UCSD-AML1 (cell line): ENCODE measurements around the gene RHCG.
"Not testable (repeated sequence)": the region's sequence is repeated elsewhere in the genome, so short reads cannot be mapped to it uniquely, and the experiment has no call there.

Experiments
- DNase-seq: peaks from one replicate; lab custom pipeline; 2025; ENCODE audit not compliant: unreplicated experiment; lab: John Stamatoyannopoulos, UW

Gene RHCG

DNA sequence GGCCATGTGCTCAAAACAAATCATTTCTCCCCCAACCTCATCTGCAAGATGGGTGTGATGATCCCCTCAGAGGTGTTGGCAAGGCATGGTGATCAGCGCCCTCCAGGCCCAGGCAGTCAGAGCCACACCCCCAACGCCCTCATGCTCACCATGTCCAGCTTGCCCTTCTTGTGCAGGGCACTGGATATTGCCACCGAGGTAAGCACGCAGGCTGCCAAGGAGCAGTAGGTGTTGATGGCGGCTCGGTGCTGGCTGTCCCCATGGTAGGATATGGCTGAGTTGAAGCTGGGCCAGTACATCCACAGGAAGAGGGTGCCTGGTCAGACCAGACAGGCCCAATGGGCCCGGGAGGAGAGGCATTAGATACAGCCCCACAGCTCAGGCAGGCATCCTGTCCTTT, 17.2 kb downstream of the RHCG start:
- DNase-seq: no peak

DNA sequence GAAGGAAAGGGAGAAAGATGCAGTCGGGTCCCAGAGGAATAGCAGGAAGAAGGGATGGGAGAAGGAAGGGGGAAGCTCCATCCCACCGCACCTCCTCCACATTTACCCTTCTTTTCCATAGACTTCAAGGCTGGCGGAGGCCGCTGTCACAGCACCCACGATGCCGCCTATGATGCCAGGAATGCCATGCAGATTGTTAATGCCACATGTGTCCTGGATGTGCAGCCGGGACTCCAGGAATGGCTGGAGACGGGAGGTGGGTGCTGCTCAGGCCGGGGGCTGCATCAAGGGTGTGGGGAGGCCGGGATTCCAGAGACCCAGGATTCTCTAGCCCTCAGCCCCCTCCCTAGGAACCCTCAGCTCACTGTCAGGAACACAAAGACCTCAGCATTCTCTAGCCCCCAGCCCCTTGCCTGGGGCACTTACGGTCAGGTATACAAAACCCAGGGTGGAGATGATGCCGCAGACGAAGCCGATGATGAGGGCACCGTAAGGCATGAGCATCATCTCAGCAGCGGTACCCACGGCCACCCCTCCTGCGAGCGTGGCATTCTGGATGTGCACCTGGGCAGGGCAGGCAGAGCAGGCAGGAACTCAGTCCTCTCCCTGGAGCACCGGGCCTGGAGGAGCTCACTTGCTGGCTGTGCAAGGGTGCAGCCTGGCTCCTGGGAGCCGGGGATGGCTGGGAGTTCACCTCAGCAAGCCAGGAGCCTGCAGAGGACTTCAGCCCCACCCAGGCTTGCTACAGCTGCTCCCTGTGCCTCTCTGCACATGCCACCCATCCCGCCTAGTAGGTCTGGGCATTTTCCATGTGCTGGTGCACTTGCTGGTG, 18.8 kb downstream of the RHCG start:
- DNase-seq: no peak

DNA sequence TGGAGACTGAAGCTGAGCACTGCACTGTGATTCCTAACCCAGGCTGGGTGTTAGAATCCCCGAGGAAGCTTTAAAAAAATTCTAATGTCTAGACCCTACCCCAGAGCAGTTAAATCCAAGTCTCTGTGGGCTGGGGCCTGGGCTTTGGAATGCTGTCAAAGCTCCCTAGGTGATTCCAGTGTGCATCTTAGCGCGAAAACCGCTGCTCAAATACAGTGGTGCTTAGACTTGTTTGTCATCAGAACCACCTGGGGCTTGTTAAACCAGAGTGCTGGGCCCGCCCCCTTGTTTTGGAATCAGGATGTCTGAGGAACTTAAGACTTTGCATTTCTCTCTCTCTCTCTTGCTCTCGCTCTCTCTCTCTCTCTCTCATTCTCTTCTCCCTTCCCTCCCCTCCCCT, 20.7 kb downstream of the RHCG start:
- no peak for DNase-seq

DNA sequence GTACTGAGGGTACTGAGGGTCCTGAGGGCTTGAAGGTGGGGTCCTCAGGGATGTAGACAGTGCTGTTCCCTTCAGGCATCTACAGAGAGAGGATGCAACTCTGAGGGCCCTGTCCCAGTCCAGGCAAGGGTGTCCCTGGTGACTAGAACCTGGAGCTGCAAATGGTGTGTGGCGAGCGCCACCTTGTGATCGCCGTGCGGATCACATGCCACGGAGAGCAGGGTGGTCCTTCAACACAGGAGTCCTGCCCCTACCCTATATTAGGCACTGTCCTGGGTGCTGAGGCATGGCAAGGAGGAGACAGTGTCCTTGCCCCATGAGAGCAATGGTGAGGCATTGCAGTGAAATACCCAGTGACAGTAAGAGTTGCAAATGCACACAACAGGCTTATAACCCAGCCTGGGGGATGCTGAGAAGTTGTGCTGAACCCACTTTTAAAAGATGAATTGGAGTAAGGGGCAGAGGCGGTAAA, 23.6 kb downstream of the RHCG start:
- peak; percentile 61 for DNase-seq

DNA sequence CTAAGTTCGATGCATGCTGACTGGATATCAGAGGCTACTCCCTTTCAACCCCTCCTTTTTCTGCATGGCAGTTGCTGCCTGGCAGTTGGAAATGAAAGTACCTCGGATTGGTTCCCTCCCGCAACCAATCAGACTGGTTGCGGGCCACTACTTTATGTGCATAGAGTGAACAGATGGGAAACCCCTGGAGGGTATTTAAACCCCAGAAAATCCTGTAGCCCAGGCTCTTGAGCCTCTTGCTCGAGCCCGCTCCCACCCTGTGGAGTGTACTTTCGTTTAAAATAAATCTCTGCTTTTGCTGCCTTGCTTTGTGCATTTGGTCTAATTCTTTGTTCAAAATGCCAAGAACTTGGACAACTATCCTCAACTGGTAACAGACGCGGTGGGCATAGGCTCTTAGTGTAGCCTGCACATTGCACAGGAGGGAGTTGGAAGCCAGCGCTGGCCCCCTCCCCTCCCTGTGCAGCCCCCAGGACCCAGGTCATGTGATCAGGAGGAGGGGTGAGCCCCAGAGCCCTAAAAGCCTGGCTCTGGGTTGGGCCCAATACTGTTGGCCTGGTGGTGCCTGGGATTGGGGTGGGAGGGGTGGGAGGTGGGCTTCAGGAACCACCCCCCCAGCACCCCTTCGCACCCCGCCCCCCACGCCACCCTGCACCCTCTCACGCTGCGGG, 26.8 kb downstream of the RHCG start:
- no peak for DNase-seq

DNA sequence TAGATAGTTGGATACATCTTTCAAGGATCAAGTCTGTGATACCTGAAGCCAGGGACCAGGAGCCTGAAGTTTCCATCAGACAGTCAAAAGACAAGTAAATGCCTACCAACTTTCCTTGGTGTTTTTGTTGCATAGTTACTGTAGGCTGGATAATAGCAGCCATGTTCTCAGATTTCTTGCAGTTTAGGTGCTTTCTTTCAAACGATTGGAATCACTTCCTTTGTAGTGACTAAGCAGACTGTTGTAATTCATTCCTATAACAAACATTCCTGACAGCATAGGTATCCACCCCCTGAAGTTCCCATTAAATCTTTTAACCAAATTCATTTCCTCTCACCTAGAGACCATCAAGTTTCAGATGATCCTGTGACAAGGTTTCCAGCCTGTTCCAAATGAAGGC, 27.6 kb downstream of the RHCG start:
- DNase-seq: not testable (repeated sequence)

DNA sequence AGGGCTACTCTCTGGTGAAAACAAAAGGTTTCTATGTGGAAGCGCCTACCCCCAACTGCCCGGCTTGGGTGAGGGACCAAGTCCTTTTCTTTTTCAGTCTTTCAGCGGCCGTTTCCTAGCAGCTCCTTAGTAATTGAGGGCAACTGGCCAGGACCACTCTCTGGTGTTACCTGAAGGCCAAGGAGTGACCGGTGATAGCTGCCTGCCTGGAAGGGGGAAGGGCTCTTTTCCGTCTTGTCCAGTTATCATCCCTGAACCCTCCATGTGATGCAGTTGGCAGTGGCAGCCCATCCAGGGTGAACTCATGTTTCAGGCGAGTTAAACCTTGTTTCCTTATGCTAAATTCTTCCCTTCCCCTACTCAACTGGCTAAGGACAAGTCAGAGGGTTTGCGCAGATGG, 33.3 kb downstream of the RHCG start:
- no peak for DNase-seq

DNA sequence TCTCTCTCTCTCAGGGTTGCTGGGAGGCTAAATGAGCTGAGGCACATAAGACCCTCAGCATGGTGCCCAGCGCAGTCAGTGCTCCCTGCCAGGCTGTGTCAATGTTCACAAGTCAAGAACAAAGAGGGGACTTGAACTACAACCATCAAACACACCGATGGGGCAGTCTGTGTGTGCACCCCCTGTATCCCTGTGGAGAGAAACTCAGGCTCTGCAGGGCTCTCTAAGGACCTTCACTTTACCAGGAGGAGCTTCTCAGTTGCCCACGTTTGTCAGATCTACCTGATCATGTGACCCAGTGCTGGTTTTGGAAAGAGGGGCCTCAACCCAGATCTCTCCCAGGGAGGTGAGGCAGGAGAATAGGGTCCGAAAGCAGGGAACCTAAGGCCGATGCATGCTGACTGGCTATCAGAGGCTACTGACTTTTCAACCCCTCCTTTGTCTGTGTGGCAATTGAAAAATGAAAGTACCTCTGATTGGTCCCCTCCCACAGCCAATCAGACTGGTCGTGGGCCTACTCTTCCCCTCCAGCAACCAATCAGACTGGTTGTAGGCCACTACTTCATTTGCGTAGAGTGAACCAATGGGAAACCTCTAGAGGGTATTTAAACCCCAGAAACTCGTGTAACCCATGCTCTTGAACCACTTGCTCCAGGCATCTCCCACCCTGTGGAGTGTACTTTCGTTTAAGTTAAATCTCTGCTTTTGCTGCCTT, 34.0 kb downstream of the RHCG start:
- DNase-seq: no peak

DNA sequence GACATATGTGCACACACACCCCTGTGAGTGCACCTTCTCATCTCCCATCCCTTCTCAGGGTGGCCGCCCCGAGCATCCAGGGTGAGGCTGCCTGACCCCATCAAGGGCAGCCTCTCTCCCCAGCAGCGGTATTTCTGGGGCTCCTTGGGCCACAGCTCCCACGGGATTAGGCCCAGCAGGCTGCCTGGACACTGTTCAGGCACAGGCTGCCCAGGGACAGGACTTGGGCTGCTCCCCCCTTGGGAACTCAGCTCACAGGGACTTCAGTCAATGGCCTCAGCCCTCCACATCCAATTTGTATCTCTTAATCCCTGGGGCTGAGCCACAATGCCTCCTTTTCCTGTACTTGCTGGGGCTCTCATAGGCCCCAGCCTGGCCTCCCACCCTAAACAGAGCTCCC, 35.0 kb downstream of the RHCG start:
- DNase-seq: no peak

DNA sequence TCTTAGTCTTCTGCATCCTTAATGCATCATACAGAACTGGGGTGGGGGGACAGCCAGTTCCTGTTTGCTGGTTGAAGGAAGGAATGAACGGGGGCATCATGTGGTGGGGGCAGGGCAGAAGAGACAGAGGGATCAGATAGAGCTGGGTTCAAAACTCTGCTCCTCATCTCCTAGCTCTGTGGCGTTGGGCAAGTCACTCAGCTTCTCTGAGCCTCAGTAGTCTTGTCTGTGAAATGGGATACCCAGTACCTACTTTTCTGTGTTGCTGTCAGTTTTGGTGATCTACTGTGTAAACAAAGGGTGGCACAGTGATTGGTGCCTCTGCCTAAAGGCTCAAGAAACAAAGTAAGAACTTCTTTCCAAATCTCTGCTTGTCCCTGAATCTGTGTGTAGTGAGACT, 36.3 kb downstream of the RHCG start:
- no peak for DNase-seq

DNA sequence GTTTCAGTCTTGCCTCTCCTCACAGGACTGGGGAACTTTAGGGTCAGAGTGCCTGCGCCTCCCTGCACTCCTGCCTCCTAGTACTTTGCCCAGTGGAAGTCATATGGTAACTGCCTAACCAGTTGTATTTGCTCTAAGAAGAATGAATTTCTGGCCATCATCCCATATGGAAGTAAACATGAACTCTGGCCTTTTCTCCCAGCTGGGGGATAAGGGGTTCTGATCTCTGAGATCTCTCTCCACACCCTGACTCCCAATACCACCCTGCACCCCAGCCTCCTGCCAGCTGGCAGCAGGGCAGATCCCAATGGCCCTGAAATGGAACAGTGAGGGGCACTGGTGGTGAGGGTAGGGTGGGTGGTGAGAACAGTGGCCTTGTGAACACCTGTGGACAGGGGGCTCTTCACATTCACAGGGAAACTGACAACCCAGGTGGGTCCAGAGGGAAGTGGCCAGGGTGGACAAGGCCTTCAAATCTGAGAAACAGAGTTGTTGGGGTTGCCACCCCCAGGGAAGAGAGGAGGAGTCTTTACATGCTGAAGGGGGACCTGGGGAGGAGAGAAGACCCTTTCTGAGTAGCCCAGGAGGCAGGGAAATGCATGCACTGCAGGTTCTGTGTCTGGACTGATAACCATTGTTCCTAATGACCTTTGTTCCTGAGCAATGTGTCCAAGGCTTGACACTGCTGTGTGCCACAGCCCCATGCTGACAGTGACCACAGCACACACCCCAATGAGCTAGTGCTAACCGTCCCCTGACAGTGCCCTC, 36.9 kb downstream of the RHCG start:
- DNase-seq: no peak

DNA sequence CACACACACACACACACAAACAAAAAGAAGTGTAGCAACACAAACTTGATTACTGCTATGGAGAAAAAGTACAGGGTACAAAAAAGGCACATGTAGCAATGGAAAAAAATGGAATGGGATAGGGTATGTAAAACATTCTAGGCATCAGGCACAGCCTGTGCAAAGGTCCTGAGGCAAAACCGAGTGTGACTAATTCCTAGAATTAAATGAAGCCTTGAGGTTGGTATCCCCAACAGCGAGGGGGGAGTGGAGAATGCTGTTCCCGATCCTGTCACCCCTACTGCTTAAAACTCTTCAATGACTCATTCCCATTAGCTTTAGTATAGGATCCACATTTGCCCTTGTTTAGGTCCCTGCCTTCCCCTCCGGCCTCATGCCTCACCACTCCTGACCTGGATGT, 37.9 kb downstream of the RHCG start:
- DNase-seq: no peak

DNA sequence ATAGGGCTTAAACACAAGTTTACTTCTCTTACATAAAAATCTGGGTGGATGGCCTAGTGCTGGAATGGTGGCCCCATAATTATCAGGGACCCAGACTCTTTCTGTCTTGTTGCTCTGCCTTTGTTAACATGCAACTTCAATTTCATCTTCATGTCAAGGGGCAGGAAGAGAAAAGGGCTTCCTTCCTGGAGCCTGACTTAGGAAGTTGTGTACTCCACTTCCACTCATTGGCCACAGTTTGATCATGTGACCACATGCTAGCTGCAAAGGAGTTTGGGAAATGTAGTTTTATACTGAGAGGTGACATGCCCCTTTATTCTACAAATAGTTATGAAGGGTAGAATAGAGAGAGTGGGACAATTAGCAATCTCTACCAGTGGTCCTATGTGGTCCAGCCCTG, 39.3 kb downstream of the RHCG start:
- no peak for DNase-seq

DNA sequence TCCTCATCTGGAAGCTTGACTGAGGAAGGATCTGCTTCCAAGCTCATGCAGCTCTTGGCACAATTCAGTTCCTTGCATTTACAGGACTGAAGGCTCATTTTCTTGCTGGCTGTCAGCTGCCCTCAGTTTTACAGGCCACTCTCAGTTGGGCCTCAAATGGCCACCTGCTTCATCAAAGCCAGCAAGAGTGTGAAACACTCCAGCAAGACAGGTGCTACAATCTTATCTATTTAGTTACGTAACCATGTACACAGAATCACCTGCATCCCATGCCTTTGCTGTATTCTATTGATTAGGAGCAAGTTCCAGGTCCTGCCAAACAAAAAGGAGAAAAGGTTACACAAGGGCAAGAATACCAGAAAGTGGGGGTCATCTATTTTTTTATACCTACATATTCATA, 40.8 kb downstream of the RHCG start:
- no peak for DNase-seq

DNA sequence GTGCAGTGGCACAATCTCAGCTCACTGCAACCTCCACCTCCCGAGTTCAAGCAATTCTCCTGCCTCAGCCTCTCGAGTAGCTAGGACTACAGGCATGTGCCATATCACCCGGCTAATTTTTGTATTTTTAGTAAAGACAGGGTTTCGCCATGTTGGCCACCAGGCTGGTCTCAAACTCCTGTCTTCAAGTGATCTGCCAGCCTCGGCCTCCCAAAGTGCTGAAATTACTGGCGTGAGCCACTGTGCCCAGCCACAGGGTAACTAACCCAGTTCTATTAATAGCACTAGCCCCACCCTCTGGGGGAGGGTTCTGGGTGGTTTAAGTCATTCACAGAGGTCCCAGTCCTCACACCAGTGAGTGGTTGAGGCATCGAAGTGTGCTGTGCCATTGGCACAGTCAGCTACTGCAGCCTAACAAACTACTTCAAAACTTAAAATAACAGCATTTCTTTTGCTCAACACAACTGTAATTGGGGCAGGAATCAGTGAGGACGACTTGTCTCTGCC, 44.0 kb downstream of the RHCG start:
- no peak for DNase-seq

DNA sequence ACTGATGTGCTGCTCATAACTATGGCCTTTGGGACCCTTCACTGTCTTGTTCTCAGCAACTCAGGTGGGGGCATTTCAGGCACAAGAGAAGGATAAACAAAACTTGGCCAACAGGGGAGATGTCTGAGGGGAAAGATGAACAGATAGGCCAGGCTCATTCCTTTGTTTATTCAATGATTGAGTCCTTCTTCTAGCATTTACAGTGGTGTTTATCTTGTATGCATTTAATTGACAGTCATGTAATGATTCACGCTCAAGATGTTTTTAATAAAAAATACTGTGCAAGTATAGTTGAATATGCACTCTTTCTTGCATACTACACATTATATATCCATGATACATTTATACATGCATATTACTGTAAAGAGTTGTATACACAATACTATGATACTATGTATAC, 44.5 kb downstream of the RHCG start:
- no peak for DNase-seq

DNA sequence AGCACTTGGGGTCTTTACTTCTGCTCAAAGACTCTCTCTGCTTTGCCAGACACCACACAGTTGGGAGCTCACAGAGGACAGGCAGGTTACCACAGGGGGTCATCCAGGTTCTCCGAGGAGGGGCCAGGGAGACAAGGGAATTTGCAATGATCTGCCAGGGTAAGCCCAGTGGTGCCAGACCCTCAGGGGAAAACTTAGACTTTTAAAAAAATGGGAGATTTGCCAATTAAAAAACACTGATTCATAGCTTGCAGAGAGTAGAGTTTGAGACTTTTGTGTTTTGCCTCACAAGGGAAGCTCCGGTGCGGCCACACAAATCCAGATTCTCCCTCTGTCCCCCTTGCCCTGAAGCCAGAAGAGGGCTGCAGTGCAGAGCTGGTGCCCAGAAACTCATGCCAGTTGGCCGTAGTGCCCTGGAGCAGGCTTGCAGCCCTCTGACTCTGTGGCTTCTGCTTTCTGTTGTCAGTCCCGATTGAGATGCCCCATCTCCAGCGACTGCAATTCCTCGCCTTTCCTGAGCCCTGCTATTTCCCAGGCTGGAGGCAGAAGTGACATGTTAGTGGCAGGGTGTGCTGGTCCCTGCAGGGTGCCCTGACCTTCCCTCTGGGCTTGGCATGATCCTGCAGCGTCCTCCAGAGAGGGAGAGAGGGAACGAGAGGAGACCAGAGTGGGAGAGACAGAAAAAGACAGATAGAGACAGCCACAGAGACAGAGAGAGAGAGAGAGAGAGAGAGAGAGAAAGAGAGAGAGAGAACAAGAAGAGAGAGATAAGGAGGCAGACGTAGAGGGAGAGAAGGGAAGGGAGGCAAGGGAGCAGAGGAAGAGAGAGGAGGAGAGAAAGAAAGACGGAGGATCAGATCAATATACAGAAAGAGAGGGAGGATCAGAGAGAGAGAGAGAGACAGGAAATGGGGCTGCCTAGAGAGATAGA, 46.0 kb downstream of the RHCG start:
- DNase-seq: no peak

DNA sequence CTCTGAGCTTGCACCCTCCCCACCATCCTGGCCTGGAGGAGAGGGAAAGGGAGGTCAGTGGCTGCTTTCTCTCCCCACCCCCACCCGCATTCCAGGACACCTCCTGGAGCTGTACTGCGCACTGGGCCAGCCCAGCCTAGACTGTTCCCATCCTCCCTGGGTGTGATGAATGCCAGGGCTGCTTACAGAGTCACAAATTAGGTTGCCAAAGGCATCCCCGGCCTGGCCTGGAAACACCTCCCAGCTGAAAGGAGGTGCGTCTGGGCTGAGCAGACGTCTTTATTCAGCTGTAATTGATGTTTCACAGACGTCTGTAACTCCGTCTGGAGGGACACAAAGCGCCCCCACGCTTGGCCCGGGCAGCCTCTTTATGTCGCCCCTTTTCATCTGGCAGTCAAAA, 47.6 kb downstream of the RHCG start:
- no peak for DNase-seq

DNA sequence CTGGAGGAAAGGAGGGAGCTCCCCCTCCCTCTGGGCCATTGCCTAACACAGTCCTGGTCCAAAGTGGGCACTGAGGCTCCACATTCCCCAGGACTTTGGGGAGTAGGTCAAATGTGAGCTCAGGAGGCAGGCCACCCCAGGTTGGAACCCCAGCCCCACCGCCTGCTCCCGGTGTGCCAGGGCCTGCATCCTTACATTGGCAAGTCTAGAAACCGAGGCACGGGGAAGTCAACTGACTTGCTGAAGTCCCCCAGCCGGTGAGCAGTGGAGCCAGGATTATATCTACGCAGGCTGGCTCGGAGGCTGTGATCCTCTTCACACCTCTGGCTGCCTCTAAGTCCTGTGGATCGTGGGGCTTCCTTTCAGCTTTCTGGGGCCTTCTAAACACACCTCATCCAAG, 48.7 kb downstream of the RHCG start:
- DNase-seq: no peak
